ENCODE data around the gene ABI2. TPM values are rescaled to one million over a fixed set of nuclear protein-coding genes. Genes with fewer than 3 reads are reported as not detected.

The ABI2 gene
- 131 and 141 TPM in 2 replicates for total RNA-seq (2021)
- long read RNA-seq, full-length matches to known transcripts = 130 of 408 reads
- long read RNA-seq, partial matches to known transcripts = 13 of 408 reads
- long read RNA-seq, other reads (novel, unspliced or antisense) = 265 of 408 reads

- peak within 1 kb of the TSS; percentile 50 for H2AFZ ChIP-seq (ENCODE audit: low read length)
- Mint-ChIP-seq H3K4me3 (peak within 1 kb of the TSS; percentile 90 to 93), H3K4me1 (peaks cover 22 to 25% of the 10 kb centered on the region in 2 experiments), H3K9me3 (peaks cover 0 to 2% of the 10 kb centered on the region in 2 experiments; a peak in 1 of 5 replicates), H3K27ac (peak within 1 kb of the TSS; percentile 99 to 100 (median 99)), H3K36me3 (ENCODE audit: insufficient read depth in 1 of 3, low read depth in 3 of 3) (peaks cover 0 to 6% (median 0%) of the 10 kb centered on the region in 3 experiments; a peak in 3 of 7 replicates), H3K27me3 (ENCODE audit: low read depth) (no peaks in the 10 kb centered on the region)
- peak within 1 kb of the TSS; percentile 88 for H3T11ph ChIP-seq (ENCODE audit: low read length)
- H3K23me2 ChIP-seq (ENCODE audit: insufficient read length, low read depth, low read length, poor library complexity, severe bottlenecking) = peaks cover 7% of the 10 kb centered on the region
- peak within 1 kb of the TSS; percentile 99 for H3K14ac ChIP-seq (ENCODE audit: insufficient read depth, low read length)
- H3K79me2 ChIP-seq (ENCODE audit: insufficient read depth, low read length) = peaks cover 23% of the 10 kb centered on the region; the same call in 1 of the 2 replicates
- no CpG with 5 or more reads among the region's 98 CpGs for WGBS (ENCODE audit: extremely low coverage, insufficient read length, low lambda C conversion rate)
- H3K4me1 ChIP-seq (ENCODE audit: insufficient read depth, low read length) = no peaks in the 10 kb centered on the region; the same call in 1 of the 2 replicates
- no peak within 1 kb of the TSS for H4K8ac ChIP-seq (replicated peaks; ENCODE audit: insufficient read length, low read depth, low read length)
- peak; percentile 96 for DNase-seq
- no peak within 1 kb of the TSS for H4K91ac ChIP-seq (ENCODE audit: insufficient read length, low read depth, low read length)
- H4K5ac ChIP-seq (ENCODE audit: insufficient read length, low read depth, low read length) = peak within 1 kb of the TSS; percentile 93
- H3K4me2 ChIP-seq (ENCODE audit: insufficient read depth, insufficient read length, low read length) = peak within 1 kb of the TSS; percentile 91
- TF ChIP-seq CTCF (conservative IDR thresholded peaks at IDR 0.05) = no peak
- H3K56ac ChIP-seq (ENCODE audit: insufficient read length, low read depth, low read length) = peak within 1 kb of the TSS; percentile 76
- H2BK5ac ChIP-seq (ENCODE audit: insufficient read length, low read length) = peak within 1 kb of the TSS; percentile 87
- peak within 1 kb of the TSS; percentile 96 for H2BK120ac ChIP-seq (ENCODE audit: low read depth, low read length, poor library complexity, severe bottlenecking)
- no peaks in the 10 kb centered on the region for H4K20me1 ChIP-seq (ENCODE audit: control insufficient read depth, insufficient read depth, insufficient read length)
- H3K18ac ChIP-seq (ENCODE audit: insufficient read length, low read depth, low read length) = peak within 1 kb of the TSS; percentile 97
- H3K9ac ChIP-seq (ENCODE audit: extremely low read depth, insufficient read length, low read length) = peak within 1 kb of the TSS; percentile 99
- H3K9me3 ChIP-seq (ENCODE audit: control insufficient read depth, low read depth, low read length) = no peaks in the 10 kb centered on the region
- H2BK12ac ChIP-seq (ENCODE audit: insufficient read length, low read depth, low read length) = peak within 1 kb of the TSS; percentile 40
- peak within 1 kb of the TSS; percentile 60; the same call in 1 of the 2 replicates for H3K4ac ChIP-seq (ENCODE audit: low read depth, low read length)
- H3K27ac ChIP-seq (ENCODE audit: insufficient read length, low read depth, low read length) = peak within 1 kb of the TSS; percentile 98
- peak within 1 kb of the TSS; percentile 36 for H2AK5ac ChIP-seq (ENCODE audit: insufficient read length, low read length)
- no peak within 1 kb of the TSS for H2BK15ac ChIP-seq (ENCODE audit: low read depth, low read length)
- no peak within 1 kb of the TSS for H3K23ac ChIP-seq (ENCODE audit: insufficient read length, low read depth, low read length)
- H3K79me1 ChIP-seq (ENCODE audit: insufficient read depth, low read depth, low read length, poor library complexity, severe bottlenecking) = no peaks in the 10 kb centered on the region
- no peak within 1 kb of the TSS for H2BK20ac ChIP-seq (ENCODE audit: low read depth, low read length, poor library complexity, severe bottlenecking)
- no peaks in the 10 kb centered on the region for H3K27me3 ChIP-seq (ENCODE audit: insufficient read depth, low read length)
Observed at GRCh38 chr2:203327901-203328759, at the start of gene ABI2. ABI2 (plus strand) TSS chr2:203328394; CDS start chr2:203328515, 121 bp downstream.
